Mucosa of rectum (tissue), 2 donors: ENCODE measurements around the gene RNF144B.

Experiments
- H3K27ac ChIP-seq, 2 donors: one replicate each; pipeline ENCODE4 v1.7.0; 2013; ENCODE audit warnings: inconsistent platforms in 2 of 2, low read depth in 2 of 2, low read length in 2 of 2
- H3K27me3 ChIP-seq, 2 donors: one replicate each; pipeline ENCODE4 v1.7.0; 2013; ENCODE audit warnings: low read length in 2 of 2; ENCODE audit not compliant: control insufficient read depth in 2 of 2, insufficient read depth in 2 of 2
- H3K36me3 ChIP-seq, 2 donors: one replicate each; pipeline ENCODE4 v1.7.0; 2013; ENCODE audit warnings: low read length in 2 of 2; ENCODE audit not compliant: control insufficient read depth in 2 of 2, insufficient read depth in 2 of 2
- H3K4me1 ChIP-seq, 2 donors: one replicate each; pipeline ENCODE4 v1.7.0; 2013; ENCODE audit warnings: low read length in 2 of 2, mild to moderate bottlenecking in 1 of 2; ENCODE audit not compliant: control insufficient read depth in 2 of 2, insufficient read depth in 2 of 2
- H3K4me3 ChIP-seq, 2 donors: one replicate each; pipeline ENCODE4 v1.7.0; 2013; ENCODE audit warnings: low read length in 2 of 2
- H3K9ac ChIP-seq, 2 donors: one replicate each; pipeline ENCODE4 v1.7.0; 2013; ENCODE audit warnings: low read length in 2 of 2, low read depth in 1 of 2, mild to moderate bottlenecking in 1 of 2
- H3K9me3 ChIP-seq, 2 donors: one replicate each; pipeline ENCODE4 v1.7.0; 2013; ENCODE audit warnings: low read length in 2 of 2; ENCODE audit not compliant: control insufficient read depth in 2 of 2
- donor health status: healthy.
- donor health status: Normal muscosa, but diverticular disease.

RNF144B gene

GRCh38 chr6:18514180-18514579 is 127.0 kb downstream of the RNF144B start:
- H3K36me3 ChIP-seq = no peaks in the 10 kb centered on the region
- H3K4me1 ChIP-seq = no peaks in the 10 kb centered on the region
- peaks cover 0 to 3% of the 10 kb centered on the region in 2 donors for H3K27me3 ChIP-seq
- H3K4me3 ChIP-seq = no peak overlapping the region
- no peak overlapping the region for H3K9ac ChIP-seq
- H3K9me3 ChIP-seq = no peaks in the 10 kb centered on the region
- H3K27ac ChIP-seq = no peak overlapping the region

- H3K36me3 ChIP-seq = no peaks in the 10 kb centered on the region
- H3K9ac ChIP-seq = no peak overlapping the region
- H3K27ac ChIP-seq = no peak overlapping the region
- H3K4me1 ChIP-seq = no peaks in the 10 kb centered on the region
- no peak overlapping the region for H3K4me3 ChIP-seq
- peaks cover 0 to 3% of the 10 kb centered on the region in 2 donors for H3K27me3 ChIP-seq
- no peaks in the 10 kb centered on the region for H3K9me3 ChIP-seq
Measured at GRCh38 chr6:18515767-18516166, 128.6 kb downstream of the RNF144B start.
